Stimulated activated CD4-positive, alpha-beta T cell treated with anti-CD3 and anti-CD28 coated beads, Interleukin-4, amount 100 ng/mL, for 4 hours (primary cell): ENCODE results near the gene STRA6.

Source experiments
- DNase-seq, 2 experiments: peaks; one replicate each; pipeline ENCODE4 v3.0.0-alpha.2; 2020

Gene STRA6

DNA sequence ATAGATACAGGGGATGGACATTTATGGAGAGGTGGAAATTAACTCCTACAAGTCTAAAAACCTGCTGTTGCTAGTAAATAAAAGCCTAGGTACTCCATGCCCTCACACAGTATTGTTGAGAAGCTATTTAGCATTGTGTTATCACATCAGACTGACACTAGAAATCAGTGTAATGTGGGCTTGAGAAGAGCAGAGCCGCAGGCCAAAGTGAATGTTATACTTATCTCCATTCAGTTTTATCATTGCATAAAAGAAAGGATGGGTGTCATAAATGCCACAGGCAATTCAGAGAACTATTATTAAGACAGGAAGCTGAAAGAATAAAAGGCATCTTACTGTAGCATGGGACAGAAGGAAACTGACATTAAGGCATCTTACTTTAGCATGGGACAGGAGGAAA is 42.8 kb downstream of the STRA6 start:
- no peak for DNase-seq

DNA sequence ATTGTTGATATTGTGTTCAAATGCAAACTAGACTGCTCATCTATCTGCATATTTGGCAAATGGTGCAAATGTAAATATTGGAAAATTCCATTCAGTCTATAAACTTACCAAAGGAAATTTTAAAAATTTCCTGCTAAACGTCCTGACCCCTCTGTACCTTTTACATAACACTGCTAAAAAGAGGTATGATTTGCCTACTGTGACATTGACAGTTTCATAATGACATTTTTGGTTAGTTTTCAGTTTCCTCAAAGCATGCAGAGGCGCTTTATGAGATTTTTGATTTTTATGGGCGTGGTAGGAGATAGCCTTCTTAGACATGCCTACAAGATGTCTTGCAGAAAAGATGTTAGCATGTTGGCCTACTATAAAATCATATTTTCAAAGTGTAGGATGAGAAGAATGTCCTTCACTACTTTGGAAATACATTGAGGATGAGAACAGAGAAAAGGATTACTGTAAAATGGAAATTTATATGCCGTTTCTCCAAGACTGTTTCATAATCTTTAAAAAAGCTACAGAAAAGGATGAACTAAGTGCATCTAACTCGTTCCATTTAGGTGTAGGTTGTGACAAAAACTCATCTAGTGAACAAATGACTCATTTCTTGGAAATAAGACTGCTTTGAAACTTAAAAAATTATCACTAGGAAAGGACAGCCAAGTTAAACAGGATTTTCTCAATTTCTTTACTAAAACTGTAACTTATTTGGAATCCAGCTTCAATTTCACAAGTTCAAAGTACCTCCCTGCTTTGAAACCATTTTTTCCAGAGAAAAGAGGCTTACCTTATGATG is 43.5 kb downstream of the STRA6 start:
- DNase-seq, result no peak

- DNase-seq, result no peak
Observed at GRCh38 chr15:74157868-74158827, 44.4 kb downstream of the STRA6 start.

DNA sequence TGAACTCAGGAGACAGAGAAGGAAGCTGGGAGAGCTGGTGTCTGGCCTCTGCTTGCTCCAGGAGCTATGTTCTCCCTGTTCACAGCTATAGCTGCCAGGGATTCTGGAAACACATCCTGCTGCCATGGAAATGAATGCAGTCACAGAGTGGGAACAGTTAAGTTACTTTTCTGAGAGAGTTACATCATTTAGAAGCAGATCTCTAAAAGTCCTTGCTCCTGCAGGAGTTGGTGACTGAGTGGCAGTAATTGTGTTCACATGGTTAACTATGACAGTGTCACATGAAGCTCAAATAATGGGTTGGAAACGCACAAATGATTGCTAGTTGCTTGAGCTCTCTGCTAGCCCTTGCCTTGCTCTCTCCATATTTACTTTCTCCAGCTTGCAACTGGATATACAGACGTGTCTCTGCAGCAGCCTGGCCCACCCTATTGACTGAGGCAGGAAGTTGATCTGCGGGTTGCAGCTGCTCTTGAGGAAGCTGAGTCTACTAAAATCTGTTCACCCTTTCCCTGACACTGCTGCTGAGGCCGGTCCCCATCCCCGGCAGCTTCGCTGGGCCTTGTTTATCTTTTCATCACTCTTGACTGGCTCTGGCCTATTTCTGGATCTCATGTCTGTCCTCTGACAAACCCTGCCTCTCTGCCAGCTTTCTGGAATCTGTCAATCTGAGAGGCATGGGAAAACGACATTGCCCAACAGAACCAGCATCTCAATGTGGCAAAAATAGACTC is 45.7 kb downstream of the STRA6 start:
- DNase-seq, result no peak

- DNase-seq, result no peak
Observed at GRCh38 chr15:74155766-74156417, 46.7 kb downstream of the STRA6 start.

DNA sequence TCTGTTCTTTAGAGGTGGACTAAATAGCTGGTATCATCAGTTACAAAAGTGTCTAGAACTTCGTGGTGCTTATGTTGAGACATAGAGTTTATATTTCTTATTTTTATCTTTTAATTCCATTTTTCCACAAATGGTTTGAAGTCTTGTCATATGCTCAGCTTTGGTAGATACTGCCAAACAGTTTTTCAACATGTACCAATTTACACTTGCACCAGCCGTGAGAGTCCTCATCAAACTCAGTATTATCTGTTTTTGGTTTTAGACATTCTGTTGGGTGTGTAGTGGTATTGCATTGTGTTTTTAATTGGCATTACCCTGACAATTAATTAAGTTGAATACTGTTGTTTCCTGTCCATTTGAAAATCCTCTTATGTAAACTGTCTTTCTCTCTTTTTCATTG is 55.5 kb downstream of the STRA6 start:
- no peak for DNase-seq

- DNase-seq, result no peak
Observed at GRCh38 chr15:74146277-74146800, 56.2 kb downstream of the STRA6 start.

DNA sequence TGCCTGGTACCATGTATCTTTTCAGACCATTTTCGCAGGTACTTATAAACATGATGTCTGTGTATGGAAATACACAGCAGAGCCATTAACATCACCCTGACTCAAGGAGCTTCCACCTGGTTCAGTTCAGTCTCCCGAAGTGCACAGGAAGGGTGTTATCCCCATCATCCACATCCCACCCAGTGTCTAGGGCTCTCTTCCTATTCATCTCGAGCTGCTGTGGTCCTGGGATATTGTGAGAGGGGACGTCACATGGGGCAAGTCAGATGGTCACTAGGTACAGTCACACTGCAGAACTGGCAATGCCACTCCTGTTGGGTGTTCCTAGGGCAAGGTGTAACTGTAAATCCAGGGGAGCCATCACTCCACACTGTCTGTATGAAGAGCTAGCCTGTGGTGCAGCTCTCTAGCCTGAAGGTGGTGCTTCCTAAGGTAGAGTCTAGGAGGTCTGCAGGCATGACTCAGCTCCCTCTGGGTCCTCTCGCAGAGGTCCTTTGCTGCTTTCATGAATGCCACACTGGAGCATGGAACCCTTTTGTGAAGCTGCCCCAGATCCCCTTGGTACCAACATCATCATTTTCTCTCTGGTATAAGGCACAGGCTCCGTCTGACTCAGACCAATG is 58.3 kb downstream of the STRA6 start:
- no peak for DNase-seq

DNA sequence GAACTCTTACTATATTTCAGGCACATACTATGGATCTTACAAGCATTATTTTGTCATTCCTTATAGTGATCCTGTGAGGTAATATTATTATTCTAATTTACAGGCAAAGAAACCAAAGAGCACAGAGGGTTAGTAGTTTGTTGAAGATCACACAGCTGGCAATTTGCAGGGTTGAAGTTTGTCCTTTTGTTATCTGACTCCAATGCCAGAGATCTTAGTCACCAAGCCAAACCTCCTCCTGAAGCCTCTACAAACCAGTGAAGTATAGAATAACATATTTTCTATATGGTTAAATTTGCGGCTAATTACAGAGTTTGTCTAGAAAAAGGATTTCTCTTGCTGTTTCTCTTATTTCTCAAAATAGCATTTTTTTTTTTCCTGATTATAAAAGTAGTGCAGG is 61.0 kb downstream of the STRA6 start:
- DNase-seq, result no peak

DNA sequence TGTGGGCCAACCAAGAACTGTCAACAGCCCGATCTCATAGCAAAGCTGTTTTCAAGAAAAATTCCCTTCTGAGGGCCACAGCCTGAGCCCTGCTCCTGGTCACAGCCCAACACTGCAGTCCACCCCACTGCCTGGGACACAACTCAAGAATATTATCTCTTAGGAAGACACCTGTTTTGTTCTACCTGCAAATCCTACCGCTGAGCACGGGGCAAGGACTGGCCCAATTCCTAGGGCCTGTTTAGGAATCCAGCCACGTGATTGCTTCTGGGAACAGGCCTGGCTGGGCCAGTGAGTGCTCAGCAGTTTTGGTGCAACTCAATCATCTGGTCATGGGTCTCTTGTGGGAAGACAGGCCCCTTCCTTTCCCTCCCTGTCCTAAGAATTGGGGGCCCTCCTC is 63.9 kb downstream of the STRA6 start:
- no peak for DNase-seq

- DNase-seq, result no peak
Observed at GRCh38 chr15:74137537-74137894, 65.1 kb downstream of the STRA6 start.

GRCh38 chr15:74136814-74137536 is 65.6 kb downstream of the STRA6 start:
- no peak for DNase-seq

DNA sequence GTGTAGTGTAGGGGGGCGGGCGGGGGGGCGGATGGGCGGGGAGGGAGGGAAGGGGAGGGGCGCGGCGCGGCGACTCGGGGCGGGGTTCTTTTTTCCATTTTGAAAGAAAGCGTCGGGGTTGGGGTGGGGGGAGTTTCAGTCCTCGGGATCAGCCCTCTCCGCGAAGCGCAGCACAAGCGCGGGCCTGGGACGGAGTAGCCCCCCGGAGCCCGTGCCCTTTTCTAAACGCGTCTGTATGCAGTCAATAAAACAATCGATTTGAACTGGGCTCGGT is 66.1 kb downstream of the STRA6 start:
- no peak for DNase-seq

DNA sequence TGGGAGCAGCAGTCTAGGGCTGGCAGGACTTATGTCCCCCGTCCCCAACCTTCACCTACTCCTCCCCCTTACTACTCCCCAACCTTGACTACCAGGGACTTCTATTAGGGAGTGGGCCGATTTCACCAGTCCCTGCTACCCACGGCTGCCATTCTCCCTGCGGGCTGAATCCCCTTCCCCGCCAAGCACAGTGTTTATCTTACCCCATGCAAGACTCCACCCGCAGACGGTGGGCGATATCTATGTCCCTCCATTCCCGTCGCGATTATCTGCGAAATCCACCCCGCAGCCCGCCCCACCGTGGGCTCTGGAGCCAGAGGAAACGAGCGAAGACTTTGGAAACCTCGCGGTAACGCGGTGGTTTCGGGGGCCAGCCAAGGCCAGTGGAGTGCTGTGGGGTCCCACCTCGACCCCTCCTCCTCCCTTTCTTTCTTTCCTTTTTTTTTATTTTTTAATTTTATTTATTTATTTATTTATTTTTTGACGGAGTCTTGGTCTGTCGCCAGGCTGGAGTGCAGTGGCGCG is 67.5 kb downstream of the STRA6 start:
- DNase-seq, result no peak

DNA sequence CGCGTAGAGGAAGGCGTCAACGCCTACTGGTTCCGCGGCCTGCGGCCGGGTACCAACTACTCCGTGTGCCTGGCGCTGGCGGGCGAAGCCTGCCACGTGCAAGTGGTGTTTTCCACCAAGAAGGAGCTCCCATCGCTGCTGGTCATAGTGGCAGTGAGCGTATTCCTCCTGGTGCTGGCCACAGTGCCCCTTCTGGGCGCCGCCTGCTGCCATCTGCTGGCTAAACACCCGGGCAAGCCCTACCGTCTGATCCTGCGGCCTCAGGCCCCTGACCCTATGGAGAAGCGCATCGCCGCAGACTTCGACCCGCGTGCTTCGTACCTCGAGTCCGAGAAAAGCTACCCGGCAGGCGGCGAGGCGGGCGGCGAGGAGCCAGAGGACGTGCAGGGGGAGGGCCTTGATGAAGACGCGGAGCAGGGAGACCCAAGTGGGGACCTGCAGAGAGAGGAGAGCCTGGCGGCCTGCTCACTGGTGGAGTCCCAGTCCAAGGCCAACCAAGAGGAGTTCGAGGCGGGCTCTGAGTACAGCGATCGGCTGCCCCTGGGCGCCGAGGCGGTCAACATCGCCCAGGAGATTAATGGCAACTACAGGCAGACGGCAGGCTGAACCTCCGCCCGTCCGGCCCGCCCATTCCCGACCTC is 68.1 kb downstream of the STRA6 start:
- DNase-seq, result no peak

DNA sequence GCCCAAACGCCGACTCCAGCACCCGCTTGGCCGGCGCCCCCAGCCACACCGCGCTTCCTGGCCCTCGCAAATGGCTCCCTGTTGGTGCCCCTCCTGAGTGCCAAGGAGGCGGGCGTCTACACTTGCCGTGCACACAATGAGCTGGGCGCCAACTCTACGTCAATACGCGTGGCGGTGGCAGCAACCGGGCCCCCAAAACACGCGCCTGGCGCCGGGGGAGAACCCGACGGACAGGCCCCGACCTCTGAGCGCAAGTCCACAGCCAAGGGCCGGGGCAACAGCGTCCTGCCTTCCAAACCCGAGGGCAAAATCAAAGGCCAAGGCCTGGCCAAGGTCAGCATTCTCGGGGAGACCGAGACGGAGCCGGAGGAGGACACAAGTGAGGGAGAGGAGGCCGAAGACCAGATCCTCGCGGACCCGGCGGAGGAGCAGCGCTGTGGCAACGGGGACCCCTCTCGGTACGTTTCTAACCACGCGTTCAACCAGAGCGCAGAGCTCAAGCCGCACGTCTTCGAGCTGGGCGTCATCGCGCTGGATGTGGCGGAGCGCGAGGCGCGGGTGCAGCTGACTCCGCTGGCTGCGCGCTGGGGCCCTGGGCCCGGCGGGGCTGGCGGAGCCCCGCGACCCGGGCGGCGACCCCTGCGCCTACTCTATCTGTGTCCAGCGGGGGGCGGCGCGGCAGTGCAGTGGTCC is 68.7 kb downstream of the STRA6 start:
- DNase-seq, result no peak

DNA sequence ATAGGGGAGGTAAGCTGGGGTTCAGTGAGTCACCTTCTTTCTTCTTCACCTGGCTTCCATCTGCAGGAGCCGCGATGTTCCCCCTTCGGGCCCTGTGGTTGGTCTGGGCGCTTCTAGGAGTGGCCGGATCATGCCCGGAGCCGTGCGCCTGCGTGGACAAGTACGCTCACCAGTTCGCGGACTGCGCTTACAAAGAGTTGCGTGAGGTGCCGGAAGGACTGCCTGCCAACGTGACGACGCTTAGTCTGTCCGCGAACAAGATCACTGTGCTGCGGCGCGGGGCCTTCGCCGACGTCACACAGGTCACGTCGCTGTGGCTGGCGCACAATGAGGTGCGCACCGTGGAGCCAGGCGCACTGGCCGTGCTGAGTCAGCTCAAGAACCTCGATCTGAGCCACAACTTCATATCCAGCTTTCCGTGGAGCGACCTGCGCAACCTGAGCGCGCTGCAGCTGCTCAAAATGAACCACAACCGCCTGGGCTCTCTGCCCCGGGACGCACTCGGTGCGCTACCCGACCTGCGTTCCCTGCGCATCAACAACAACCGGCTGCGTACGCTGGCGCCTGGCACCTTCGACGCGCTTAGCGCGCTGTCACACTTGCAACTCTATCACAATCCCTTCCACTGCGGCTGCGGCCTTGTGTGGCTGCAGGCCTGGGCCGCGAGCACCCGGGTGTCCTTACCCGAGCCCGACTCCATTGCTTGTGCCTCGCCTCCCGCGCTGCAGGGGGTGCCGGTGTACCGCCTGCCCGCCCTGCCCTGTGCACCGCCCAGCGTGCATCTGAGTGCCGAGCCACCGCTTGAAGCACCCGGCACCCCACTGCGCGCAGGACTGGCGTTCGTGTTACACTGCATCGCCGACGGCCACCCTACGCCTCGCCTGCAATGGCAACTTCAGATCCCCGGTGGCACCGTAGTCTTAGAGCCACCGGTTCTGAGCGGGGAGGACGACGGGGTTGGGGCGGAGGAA is 69.6 kb downstream of the STRA6 start:
- no peak for DNase-seq

GRCh38 chr15:74131628-74132413 is 70.8 kb downstream of the STRA6 start:
- no peak for DNase-seq
